AG04450 (cell line): Measurements from ENCODE around the gene ATXN1. TPM values are rescaled to one million over a fixed set of nuclear protein-coding genes. Genes with fewer than 3 reads are reported as not detected.
"Not testable (repeated sequence)": the region's sequence is repeated elsewhere in the genome, so short reads cannot be mapped to it uniquely, and the experiment has no call there.

Source experiments
- CTCF ChIA-PET: fragments of 300-600, 350-600 bp; formaldehyde crosslinking; extraction: SDS; loops from one replicate; lab custom pipeline; 2022; ENCODE audit warnings: antibody characterized with exemption, inconsistent platforms; lab: Charles Lee
- POLR2A ChIA-PET: fragments of 350-600 bp; formaldehyde crosslinking; extraction: SDS; loops from one replicate; lab custom pipeline; 2021; ENCODE audit warnings: antibody characterized with exemption, inconsistent platforms; lab: Yijun Ruan, JAX
- DNase-seq: peaks from one replicate; pipeline ENCODE4 v3.0.0-alpha.2; 2011; ENCODE audit warnings: low read depth, low spot score
- H3K27ac ChIP-seq: one replicate; pipeline ENCODE4 v1.5.1; 2012; ENCODE audit warnings: low read depth, low read length, control low read depth
- H3K27me3 ChIP-seq: one replicate; pipeline ENCODE4 v1.6.0; 2012; ENCODE audit warnings: low read length; ENCODE audit not compliant: control insufficient read depth, insufficient read depth
- H3K4me3 ChIP-seq: 2 replicates; pipeline ENCODE4 v1.5.1; 2011; ENCODE audit warnings: mild to moderate bottlenecking, low read depth, low read length, control low read depth
- H3K9me3 ChIP-seq: 2 replicates; pipeline ENCODE4 v1.5.1; 2012; ENCODE audit warnings: low read length; ENCODE audit not compliant: control insufficient read depth, insufficient read depth
- polyA plus RNA-seq: library from polyadenylated mRNA; depleted of rRNA; stranded (reverse); fragments of >200 nt; gene quantifications from 2 replicates; pipeline ENCODE4 v1.2.3, GENCODE V29; 2011
- TF ChIP-seq, protein P1 (sequence below): IDR thresholded peaks from 2 replicates; pipeline ENCODE4 v1.5.1; 2011; ENCODE audit warnings: low read depth, low read length, control low read depth, inconsistent platforms

Gene ATXN1
- polyA plus RNA-seq, 1 experiment, result 12.6 TPM

- CTCF ChIA-PET, result no interaction called here
- POLR2A ChIA-PET, result no interaction called here
These were observed 142.3 kb downstream of the ATXN1 start for GRCh38 chr6:16618962-16619361.

DNA sequence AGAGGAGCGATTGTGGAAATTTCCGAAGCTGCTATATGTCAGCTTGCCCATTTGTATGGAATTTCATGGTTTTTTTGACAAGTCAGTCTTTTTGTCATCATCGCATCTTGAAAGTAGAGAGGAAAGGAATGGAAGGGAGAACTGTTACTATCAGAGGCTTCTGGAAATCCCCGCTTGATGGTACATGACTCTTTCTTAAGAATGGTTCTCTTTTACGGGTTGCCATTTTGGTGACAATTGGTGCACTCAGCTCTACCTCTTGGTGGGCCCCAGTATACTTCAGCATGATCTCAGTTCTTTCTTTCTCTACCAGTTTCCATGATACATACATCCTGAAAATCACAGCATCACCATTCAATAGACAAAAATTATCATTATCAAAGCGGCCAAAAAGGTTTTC lies 146.0 kb downstream of the ATXN1 start:
- DNase-seq, H3K27ac ChIP-seq, H3K4me3 ChIP-seq, H3K9me3 ChIP-seq, CTCF ChIA-PET, POLR2A ChIA-PET, H3K27me3 ChIP-seq: not testable (repeated sequence)

More at GRCh38 chr6:16618962-16619361, 142.3 kb downstream of the ATXN1 start:
- Histone ChIP-seq H3K27me3 (no peaks in the 10 kb centered on the region), H3K4me3 (no peak overlapping the region), H3K27ac (no peak overlapping the region), H3K9me3 (no peaks in the 10 kb centered on the region)
- TF ChIP-seq, protein P1, sequence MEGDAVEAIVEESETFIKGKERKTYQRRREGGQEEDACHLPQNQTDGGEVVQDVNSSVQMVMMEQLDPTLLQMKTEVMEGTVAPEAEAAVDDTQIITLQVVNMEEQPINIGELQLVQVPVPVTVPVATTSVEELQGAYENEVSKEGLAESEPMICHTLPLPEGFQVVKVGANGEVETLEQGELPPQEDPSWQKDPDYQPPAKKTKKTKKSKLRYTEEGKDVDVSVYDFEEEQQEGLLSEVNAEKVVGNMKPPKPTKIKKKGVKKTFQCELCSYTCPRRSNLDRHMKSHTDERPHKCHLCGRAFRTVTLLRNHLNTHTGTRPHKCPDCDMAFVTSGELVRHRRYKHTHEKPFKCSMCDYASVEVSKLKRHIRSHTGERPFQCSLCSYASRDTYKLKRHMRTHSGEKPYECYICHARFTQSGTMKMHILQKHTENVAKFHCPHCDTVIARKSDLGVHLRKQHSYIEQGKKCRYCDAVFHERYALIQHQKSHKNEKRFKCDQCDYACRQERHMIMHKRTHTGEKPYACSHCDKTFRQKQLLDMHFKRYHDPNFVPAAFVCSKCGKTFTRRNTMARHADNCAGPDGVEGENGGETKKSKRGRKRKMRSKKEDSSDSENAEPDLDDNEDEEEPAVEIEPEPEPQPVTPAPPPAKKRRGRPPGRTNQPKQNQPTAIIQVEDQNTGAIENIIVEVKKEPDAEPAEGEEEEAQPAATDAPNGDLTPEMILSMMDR, result no peak
- DNase-seq, result no peak

GRCh38 chr6:16614143-16614542 lies 147.1 kb downstream of the ATXN1 start:
- H3K4me3 ChIP-seq, H3K27me3 ChIP-seq, H3K27ac ChIP-seq, H3K9me3 ChIP-seq, POLR2A ChIA-PET, CTCF ChIA-PET, DNase-seq: not testable (repeated sequence)

GRCh38 chr6:16613504-16613903 lies 147.8 kb downstream of the ATXN1 start:
- H3K9me3 ChIP-seq, DNase-seq, POLR2A ChIA-PET, CTCF ChIA-PET, H3K4me3 ChIP-seq, H3K27me3 ChIP-seq, H3K27ac ChIP-seq: not testable (repeated sequence)

DNA sequence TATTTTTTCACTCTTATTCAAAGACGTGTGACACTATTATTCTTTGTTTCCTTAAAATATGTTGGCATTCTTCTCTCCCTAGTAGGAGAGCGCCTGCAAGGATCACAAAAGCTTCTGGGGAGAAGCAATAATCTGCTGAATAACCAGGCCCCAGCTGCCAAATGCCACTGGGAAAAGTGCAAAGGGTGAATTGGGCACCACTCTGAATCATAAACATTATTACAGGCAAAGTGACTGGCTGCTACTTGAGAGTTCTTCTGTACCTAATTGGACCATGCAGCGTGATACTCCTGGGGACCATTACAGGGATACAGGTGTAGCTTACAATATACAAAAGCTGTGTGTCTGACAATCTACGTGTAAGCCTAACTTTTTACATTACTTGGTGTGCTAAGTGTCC lies 152.8 kb downstream of the ATXN1 start:
- POLR2A ChIA-PET, result interaction anchor here (0.6 kb wide), 1 partner anchor 81 kb away, joined by 3 read pairs; no protein-coding TSS in a partner anchor
- H3K9me3 ChIP-seq, result no peaks in the 10 kb centered on the region
- CTCF ChIA-PET, result no interaction called here
- H3K4me3 ChIP-seq, result no peak overlapping the region
- no peak for DNase-seq
- no peaks in the 10 kb centered on the region for H3K27me3 ChIP-seq
- no peak overlapping the region for H3K27ac ChIP-seq
- TF ChIP-seq, protein P1, result no peak

DNA sequence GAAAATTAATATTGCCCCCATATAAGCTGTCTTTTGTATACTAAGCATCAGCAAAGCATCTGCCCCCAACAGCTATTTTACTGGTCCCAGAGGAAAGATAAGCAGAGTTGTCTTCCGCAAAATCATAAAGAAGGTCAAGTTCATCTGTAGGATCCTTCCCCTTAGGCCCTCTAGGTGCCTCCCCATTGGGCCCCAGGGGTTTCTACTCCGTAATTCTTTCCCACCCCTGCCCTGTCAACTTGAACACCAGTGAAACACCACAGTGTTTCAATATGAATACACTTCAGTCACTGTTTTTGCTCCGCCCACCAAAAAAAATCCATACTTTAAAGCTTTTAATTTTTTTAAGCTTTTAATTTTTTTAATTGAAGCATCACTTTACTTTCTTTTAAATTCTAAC lies 159.2 kb downstream of the ATXN1 start:
- DNase-seq, result no peak
- Histone ChIP-seq H3K27ac (no peak overlapping the region), H3K27me3 (no peaks in the 10 kb centered on the region), H3K9me3 (no peaks in the 10 kb centered on the region), H3K4me3 (no peak overlapping the region)
- POLR2A ChIA-PET, result interaction anchor here (0.6 kb wide), 1 partner anchor 59 kb away, joined by 3 read pairs; no protein-coding TSS in a partner anchor
- CTCF ChIA-PET, result interaction anchor here (0.6 kb wide), 2 partner anchors 188 to 192 kb away, joined by 3 to 5 read pairs; no protein-coding TSS in a partner anchor
- TF ChIP-seq, protein P1, result no peak

DNA sequence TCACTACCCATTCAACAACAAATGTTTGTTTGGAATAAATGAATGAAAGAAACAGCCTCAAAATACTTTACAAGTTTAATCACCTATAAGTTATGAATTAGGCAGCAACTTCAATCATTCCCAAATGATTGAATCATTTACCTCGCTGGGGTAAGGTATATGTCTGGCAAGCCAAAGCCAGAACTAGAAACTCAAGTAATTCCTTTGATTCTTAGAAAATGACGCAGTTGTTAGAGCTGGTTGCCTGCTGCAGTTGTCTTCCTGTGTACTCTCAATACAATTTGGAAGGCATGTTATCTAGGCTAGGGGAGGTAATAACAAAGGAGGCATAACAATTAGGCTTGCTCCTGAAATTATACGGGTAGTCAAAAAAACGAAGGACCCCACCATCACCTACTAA lies 160.6 kb downstream of the ATXN1 start:
- H3K27me3 ChIP-seq, result no peaks in the 10 kb centered on the region
- ChIA-PET CTCF (no interaction called here), POLR2A (no interaction called here)
- DNase-seq, result no peak
- no peak overlapping the region for H3K4me3 ChIP-seq
- no peaks in the 10 kb centered on the region for H3K9me3 ChIP-seq
- H3K27ac ChIP-seq, result no peak overlapping the region
- TF ChIP-seq, protein P1, result no peak
